ENCODE data around the gene MIXL1. TPM values are rescaled to one million over a fixed set of nuclear protein-coding genes. Genes with fewer than 3 reads are reported as not detected.

The MIXL1 gene
- total RNA-seq, 6 experiments from 2014 or later = 0.14 TPM; not detected in 5

- Mint-ChIP-seq H3K27ac (peak within 1 kb of the TSS; percentile 97), H3K4me1 (ENCODE audit: low read depth) (peaks cover 37% of the 10 kb centered on the region), H3K36me3 (ENCODE audit: low read depth) (peaks cover 26% of the 10 kb centered on the region), H3K9me3 (no peaks in the 10 kb centered on the region), H3K27me3 (ENCODE audit: insufficient read depth) (no peaks in the 10 kb centered on the region), H3K4me3 (peak within 1 kb of the TSS; percentile 99)
- peak; percentile 77 for DNase-seq
- TF ChIP-seq CTCF (IDR thresholded peaks at IDR 0.05) = 0 out of 2 replicates have a peak, but pooled peaks have one; percentile 10
Observed at GRCh38 chr1:226186124-226187018, 37.1 kb upstream of the MIXL1 start, which contains the start of gene ACBD3. Gene ACBD3, minus strand, starts transcription at chr1:226186741. Its CDS starts 66 bp downstream, at chr1:226186675.

- Mint-ChIP-seq H3K9me3 (no peaks in the 10 kb centered on the region), H3K4me1 (ENCODE audit: low read depth) (peaks cover 31% of the 10 kb centered on the region), H3K27ac (peak overlapping the region; percentile 95), H3K36me3 (ENCODE audit: low read depth) (peaks cover 26% of the 10 kb centered on the region), H3K27me3 (ENCODE audit: insufficient read depth) (no peaks in the 10 kb centered on the region), H3K4me3 (peak overlapping the region; percentile 89)
- TF ChIP-seq CTCF (IDR thresholded peaks at IDR 0.05) = no peak; the same call in 1 of the 2 replicates
- DNase-seq = no peak
Observed at GRCh38 chr1:226187019-226187322, 36.5 kb upstream of the MIXL1 start.

- Mint-ChIP-seq H3K9me3 (no peaks in the 10 kb centered on the region), H3K27me3 (ENCODE audit: insufficient read depth) (no peaks in the 10 kb centered on the region), H3K4me3 (peak overlapping the region; percentile 89), H3K27ac (peak overlapping the region; percentile 95), H3K4me1 (ENCODE audit: low read depth) (peaks cover 27% of the 10 kb centered on the region), H3K36me3 (ENCODE audit: low read depth) (peaks cover 22% of the 10 kb centered on the region)
- no peak for DNase-seq
- no peak for TF ChIP-seq CTCF (IDR thresholded peaks at IDR 0.05)
Observed at GRCh38 chr1:226187380-226187779, 36.1 kb upstream of the MIXL1 start.

GRCh38 chr1:226195144-226195543 lies 28.3 kb upstream of the MIXL1 start:
- TF ChIP-seq CTCF (IDR thresholded peaks at IDR 0.05) = no peak
- Mint-ChIP-seq H3K36me3 (ENCODE audit: low read depth) (no peaks in the 10 kb centered on the region), H3K4me3 (no peak overlapping the region), H3K27me3 (ENCODE audit: insufficient read depth) (peaks cover 4% of the 10 kb centered on the region; the same call in 1 of the 2 replicates), H3K27ac (no peak overlapping the region), H3K4me1 (ENCODE audit: low read depth) (no peaks in the 10 kb centered on the region), H3K9me3 (no peaks in the 10 kb centered on the region)
- peak; percentile 8 for DNase-seq

GRCh38 chr1:226199971-226200370 lies 23.5 kb upstream of the MIXL1 start:
- Mint-ChIP-seq H3K4me3 (no peak overlapping the region), H3K4me1 (ENCODE audit: low read depth) (no peaks in the 10 kb centered on the region), H3K27ac (no peak overlapping the region), H3K9me3 (no peaks in the 10 kb centered on the region), H3K27me3 (ENCODE audit: insufficient read depth) (peaks cover 4% of the 10 kb centered on the region; the same call in 1 of the 2 replicates), H3K36me3 (ENCODE audit: low read depth) (no peaks in the 10 kb centered on the region)
- no peak for TF ChIP-seq CTCF (IDR thresholded peaks at IDR 0.05)
- DNase-seq = no peak

Data from HFFc6 (cell line).